Measurements from ENCODE around the gene RERE. TPM values are rescaled to one million over a fixed set of nuclear protein-coding genes. Genes with fewer than 3 reads are reported as not detected.

The RERE gene
- 47.4 and 58.6 TPM in 2 replicates for total RNA-seq (2014; rRNA removed; shearing (Covaris generic))

GRCh38 chr1:8817412-8818324 lies at the start of gene RERE:
Gene RERE, minus strand, starts transcription at chr1:8817640.
- DNase-seq = peak; percentile 96 to 98
- peaks cover 25% of the 10 kb centered on the region for H3K4me1 ChIP-seq
- peak within 1 kb of the TSS; percentile 58 for H3K27ac ChIP-seq
- no peaks in the 10 kb centered on the region; the same call in 1 of the 2 replicates for H3K36me3 ChIP-seq
- H3K4me3 ChIP-seq = peak within 1 kb of the TSS; percentile 90
- no peaks in the 10 kb centered on the region for H3K9me3 ChIP-seq (replicated peaks)
- no peaks in the 10 kb centered on the region for H3K27me3 ChIP-seq

- no peak overlapping the region for H3K27ac ChIP-seq
- DNase-seq = no peak
Measured at GRCh38 chr1:8866792-8867415, 49.5 kb upstream of the RERE start.

GRCh38 chr1:8866173-8866791 lies 48.8 kb upstream of the RERE start:
- Histone ChIP-seq H3K4me3 (no peak overlapping the region), H3K27ac (no peak overlapping the region), H3K36me3 (peaks cover 100% of the 10 kb centered on the region), H3K4me1 (peaks cover 17% of the 10 kb centered on the region), H3K9me3 (replicated peaks) (no peaks in the 10 kb centered on the region), H3K27me3 (no peaks in the 10 kb centered on the region)
- no peak for DNase-seq

More at GRCh38 chr1:8866792-8867415, 49.5 kb upstream of the RERE start:
- Histone ChIP-seq H3K4me3 (no peak overlapping the region), H3K4me1 (peaks cover 17% of the 10 kb centered on the region), H3K27me3 (no peaks in the 10 kb centered on the region), H3K9me3 (replicated peaks) (no peaks in the 10 kb centered on the region), H3K36me3 (peaks cover 100% of the 10 kb centered on the region)

DNA sequence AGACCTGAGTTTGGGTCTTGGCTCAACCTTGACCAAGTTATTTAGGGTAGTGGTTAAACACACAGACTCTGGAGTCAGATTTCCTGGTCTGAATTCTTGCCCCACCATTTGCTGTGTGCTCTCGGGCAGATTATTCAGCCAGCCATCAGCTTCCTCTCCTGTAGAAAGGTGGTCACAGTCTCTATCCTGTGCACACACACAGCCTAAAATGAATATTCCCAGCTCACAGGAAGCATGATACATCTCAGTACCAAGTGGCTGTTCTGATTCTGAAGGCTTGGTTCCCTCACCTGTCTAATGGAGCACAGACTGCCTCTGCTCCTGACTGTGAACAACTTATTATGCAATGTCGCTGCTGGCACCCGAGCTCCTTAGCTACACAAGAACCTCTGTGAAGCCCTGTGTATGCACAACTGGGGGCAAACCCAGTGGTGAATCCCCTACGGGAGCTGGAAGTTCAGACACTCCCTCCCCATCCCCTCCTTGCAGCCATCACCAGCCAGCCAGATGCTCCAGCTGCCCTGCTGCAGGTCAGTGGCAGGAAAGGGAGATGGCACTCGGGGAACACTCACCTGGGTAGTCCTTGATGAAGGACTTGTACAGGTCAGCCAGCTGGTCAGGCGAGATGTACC lies 47.4 kb upstream of the RERE start:
- Histone ChIP-seq H3K4me3 (no peak overlapping the region), H3K4me1 (peaks cover 17% of the 10 kb centered on the region), H3K27me3 (no peaks in the 10 kb centered on the region), H3K9me3 (replicated peaks) (no peaks in the 10 kb centered on the region), H3K27ac (no peak overlapping the region), H3K36me3 (peaks cover 100% of the 10 kb centered on the region)
- no peak for DNase-seq

DNA sequence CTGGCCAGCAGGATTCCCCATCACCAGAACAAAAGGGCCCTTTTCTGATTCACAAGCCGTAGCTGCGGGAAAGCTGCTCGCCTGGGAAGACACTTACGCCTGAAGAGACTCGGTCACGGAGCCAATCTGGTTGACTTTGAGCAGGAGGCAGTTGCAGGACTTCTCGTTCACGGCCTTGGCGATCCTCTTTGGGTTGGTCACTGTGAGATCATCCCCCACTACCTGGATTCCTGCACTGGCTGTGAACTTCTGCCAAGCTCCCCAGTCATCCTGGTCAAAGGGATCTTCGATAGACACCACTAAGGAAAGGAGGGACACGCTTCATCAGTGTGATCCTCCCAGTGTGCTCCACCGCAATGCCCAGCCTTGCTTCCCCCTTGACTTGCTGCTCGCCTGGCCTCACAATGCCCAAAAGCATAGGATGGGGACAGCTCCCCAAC lies 46.4 kb upstream of the RERE start:
- Histone ChIP-seq H3K4me1 (peaks cover 17% of the 10 kb centered on the region), H3K9me3 (replicated peaks) (no peaks in the 10 kb centered on the region), H3K27me3 (no peaks in the 10 kb centered on the region), H3K27ac (no peak overlapping the region), H3K4me3 (no peak overlapping the region), H3K36me3 (peaks cover 100% of the 10 kb centered on the region)
- DNase-seq = no peak

- H3K4me1 ChIP-seq = peaks cover 17% of the 10 kb centered on the region
- H3K4me3 ChIP-seq = no peak overlapping the region
- no peak overlapping the region for H3K27ac ChIP-seq
- peaks cover 100% of the 10 kb centered on the region for H3K36me3 ChIP-seq
- no peaks in the 10 kb centered on the region for H3K27me3 ChIP-seq
- H3K9me3 ChIP-seq (replicated peaks) = no peaks in the 10 kb centered on the region
- no peak for DNase-seq
Measured at GRCh38 chr1:8863138-8863537, 45.7 kb upstream of the RERE start.

GRCh38 chr1:8862528-8862927 lies 45.1 kb upstream of the RERE start:
- Histone ChIP-seq H3K27me3 (no peaks in the 10 kb centered on the region), H3K27ac (no peak overlapping the region), H3K9me3 (replicated peaks) (no peaks in the 10 kb centered on the region), H3K4me1 (peaks cover 17% of the 10 kb centered on the region), H3K36me3 (peaks cover 100% of the 10 kb centered on the region), H3K4me3 (no peak overlapping the region)
- DNase-seq = peak; percentile 51 to 69

GRCh38 chr1:8860738-8861516 lies 43.5 kb upstream of the RERE start:
- H3K27ac ChIP-seq = no peak overlapping the region
- H3K9me3 ChIP-seq (replicated peaks) = no peaks in the 10 kb centered on the region
- DNase-seq = no peak
- no peak overlapping the region for H3K4me3 ChIP-seq
- H3K4me1 ChIP-seq = peaks cover 9% of the 10 kb centered on the region
- H3K36me3 ChIP-seq = peaks cover 89% of the 10 kb centered on the region
- no peaks in the 10 kb centered on the region for H3K27me3 ChIP-seq

- Histone ChIP-seq H3K4me1 (no peaks in the 10 kb centered on the region; the same call in 1 of the 2 replicates), H3K27ac (no peak overlapping the region), H3K36me3 (peaks cover 71% of the 10 kb centered on the region), H3K27me3 (no peaks in the 10 kb centered on the region), H3K4me3 (no peak overlapping the region), H3K9me3 (replicated peaks) (no peaks in the 10 kb centered on the region)
- DNase-seq = peak; percentile 51 to 76
Measured at GRCh38 chr1:8858888-8859706, 41.7 kb upstream of the RERE start.

GRCh38 chr1:8858112-8858668 lies 40.8 kb upstream of the RERE start:
- Histone ChIP-seq H3K36me3 (peaks cover 62% of the 10 kb centered on the region), H3K27me3 (no peaks in the 10 kb centered on the region), H3K9me3 (replicated peaks) (no peaks in the 10 kb centered on the region), H3K27ac (no peak overlapping the region), H3K4me1 (no peaks in the 10 kb centered on the region; the same call in 1 of the 2 replicates), H3K4me3 (no peak overlapping the region)
- DNase-seq = no peak

DNA sequence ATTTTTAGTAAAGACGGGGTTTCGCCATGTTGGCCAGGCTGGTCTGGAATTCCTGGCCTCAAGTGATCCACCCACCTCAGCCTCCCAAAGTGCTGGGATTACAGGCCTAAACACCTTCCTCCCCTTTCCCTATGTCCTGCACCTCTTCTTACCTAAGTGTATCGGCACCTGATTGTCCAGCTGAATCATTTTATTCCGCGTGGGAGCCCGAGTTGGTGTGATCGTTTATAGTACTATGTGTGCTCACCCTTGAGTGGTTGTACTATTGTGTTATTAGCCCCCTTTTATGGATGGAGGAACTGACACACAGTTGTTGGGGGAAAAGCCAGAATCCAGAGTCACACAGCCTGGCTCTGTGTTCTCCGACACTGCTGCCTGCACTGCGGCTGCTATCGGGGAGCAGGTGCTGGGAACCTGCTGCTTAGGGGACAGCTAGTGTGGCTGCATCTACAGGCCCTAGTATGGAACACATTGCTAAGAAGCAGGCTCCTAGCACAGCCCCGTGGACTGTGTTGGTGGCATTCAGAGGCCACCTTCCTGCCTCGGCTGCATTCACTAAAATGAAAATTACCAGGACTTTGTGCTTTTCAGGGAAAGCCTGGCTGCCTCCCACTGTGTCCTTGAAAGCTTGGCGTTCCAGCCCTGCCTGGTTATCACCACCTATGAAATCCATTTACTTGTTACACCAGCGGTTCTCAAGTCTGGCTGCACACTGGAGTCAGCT lies 39.4 kb upstream of the RERE start:
- no peak overlapping the region for H3K4me3 ChIP-seq
- no peak overlapping the region for H3K27ac ChIP-seq
- H3K27me3 ChIP-seq = no peaks in the 10 kb centered on the region
- no peaks in the 10 kb centered on the region; the same call in 1 of the 2 replicates for H3K4me1 ChIP-seq
- no peaks in the 10 kb centered on the region for H3K9me3 ChIP-seq (replicated peaks)
- DNase-seq = no peak
- peaks cover 49% of the 10 kb centered on the region for H3K36me3 ChIP-seq

DNA sequence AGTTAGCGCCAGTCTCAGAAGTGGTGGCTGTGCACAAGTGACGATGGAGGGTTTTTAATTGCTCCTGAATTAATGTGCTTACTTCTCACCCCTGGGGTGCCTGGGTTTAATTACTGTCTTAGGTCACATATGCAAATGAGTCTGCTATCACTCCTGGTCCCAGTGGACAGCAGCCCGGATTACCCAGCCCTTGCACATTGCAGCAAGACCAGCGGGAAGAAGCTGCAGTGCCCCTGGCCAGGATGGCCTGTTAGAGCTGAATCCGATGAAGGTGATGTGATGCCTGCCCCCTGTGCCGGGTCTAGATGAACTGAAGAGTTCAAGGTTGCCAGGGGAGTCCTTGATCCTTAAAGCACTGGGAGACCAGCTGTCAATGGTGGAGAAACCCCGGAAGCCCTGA lies 36.8 kb upstream of the RERE start:
- H3K27ac ChIP-seq = no peak overlapping the region
- H3K4me3 ChIP-seq = no peak overlapping the region
- no peak for DNase-seq
- H3K4me1 ChIP-seq = no peaks in the 10 kb centered on the region
- no peaks in the 10 kb centered on the region for H3K27me3 ChIP-seq
- no peaks in the 10 kb centered on the region for H3K9me3 ChIP-seq (replicated peaks)
- peaks cover 23% of the 10 kb centered on the region for H3K36me3 ChIP-seq

Measured in SJCRH30 (cell line).